GM21515 (cell line): ENCODE data around the gene OR4F15.
"Not testable (repeated sequence)": the region's sequence is repeated elsewhere in the genome, so short reads cannot be mapped to it uniquely, and the experiment has no call there.

Experiments used
- ATAC-seq: cut with Tn5 transposase; IDR thresholded peaks from one replicate; pipeline ENCODE4 v1.9.1; 2021; ENCODE audit not compliant: unreplicated experiment

OR4F15 gene

DNA sequence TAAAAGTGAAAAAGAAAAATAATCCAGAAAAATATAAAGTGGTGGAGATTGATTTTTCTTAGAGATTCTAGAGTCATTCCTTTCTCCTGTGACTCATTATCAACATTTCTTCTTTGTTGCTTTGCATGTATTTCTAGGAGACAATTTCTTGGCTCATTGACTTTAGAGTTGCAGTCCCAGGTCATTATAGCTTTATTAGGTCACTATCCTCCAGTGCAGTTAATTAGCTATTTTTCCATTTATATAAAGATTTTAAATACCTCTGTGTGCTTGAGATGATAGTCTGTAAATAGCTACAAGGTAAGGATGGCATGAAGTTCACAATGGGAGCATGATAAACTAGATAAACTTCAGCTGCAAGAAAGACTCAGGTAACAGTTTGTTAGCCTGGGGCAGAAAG is at the start of gene OR4F15:
OR4F15 (plus strand) TSS at position 301 of the 400 bp plus-strand sequence. CDS start 5,985 bp downstream, outside the sequence.
- ATAC-seq: no peak

DNA sequence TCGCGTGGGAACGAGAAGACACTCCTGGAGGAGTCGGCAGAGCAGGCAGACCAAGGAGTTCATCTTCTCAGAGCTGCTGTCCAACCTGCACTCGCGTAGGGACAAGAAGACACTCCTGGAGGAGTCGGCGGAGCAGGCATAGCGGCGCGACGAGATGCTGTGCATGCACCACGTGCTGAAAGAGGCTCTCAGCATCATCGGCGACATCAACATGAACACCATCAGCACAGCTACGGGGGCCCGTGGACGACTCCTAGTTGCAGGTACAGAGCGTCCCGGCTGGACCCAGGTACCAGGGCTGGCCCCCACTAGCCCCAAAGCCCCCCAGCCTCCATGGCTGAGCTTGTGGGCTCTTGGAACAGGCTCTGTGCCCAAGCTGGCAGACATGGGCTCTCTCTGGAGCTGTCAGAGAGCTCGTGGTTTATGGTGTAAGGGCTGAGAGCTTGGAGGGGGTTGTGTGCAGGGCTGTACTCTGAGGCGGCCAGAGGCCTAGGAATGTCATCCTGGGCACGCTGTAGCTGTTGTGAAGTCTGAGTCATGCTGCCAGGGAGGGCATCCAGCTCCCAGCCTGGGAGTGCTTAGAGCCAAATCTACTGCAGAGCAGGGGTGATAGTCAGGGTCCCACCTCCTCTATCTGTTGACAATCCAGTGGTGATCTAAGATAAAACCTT is 47.2 kb upstream of the OR4F15 start:
- ATAC-seq: not testable (repeated sequence)

DNA sequence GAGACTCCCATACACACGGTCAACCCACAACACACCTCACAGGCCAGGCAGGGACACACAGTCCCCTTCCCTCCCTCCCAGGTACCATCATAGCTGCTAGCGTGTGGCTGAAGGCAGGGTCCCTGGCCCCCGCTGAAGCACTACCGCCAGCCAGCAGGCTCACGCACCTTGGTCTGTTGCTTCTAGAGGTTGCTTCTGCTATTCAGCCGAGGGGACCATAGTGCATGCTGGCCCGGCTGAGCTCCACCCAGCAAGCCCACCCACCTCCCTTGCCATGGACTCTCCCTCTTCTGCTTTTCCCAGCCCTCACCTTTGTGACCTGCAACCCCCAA is 46.7 kb upstream of the OR4F15 start:
- ATAC-seq: not testable (repeated sequence)

- no peak for ATAC-seq
Observed at GRCh38 chr15:101765772-101766456, 46.1 kb upstream of the OR4F15 start.

- not testable (repeated sequence) for ATAC-seq
Observed at GRCh38 chr15:101767083-101767640, 44.8 kb upstream of the OR4F15 start.

DNA sequence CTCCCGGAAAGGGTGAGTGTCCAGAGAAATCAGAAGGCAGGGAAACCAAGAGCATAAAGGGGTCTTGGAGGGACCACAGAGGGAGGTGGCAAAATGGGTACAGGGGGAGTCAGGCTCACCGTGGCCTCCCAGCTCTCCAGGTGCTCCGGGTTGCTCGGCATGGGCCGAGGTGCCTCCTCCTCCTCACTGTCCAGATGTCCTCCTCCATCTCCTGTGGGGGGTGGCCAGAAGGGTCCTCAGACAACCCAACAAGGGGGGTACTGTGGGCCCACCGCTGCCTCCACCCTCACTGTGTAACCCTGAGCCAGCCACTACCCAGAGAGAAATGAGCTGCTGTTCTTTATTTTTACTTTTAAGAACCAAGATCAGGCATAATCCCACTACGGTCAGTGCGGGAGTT is 39.1 kb upstream of the OR4F15 start:
- ATAC-seq: no peak

DNA sequence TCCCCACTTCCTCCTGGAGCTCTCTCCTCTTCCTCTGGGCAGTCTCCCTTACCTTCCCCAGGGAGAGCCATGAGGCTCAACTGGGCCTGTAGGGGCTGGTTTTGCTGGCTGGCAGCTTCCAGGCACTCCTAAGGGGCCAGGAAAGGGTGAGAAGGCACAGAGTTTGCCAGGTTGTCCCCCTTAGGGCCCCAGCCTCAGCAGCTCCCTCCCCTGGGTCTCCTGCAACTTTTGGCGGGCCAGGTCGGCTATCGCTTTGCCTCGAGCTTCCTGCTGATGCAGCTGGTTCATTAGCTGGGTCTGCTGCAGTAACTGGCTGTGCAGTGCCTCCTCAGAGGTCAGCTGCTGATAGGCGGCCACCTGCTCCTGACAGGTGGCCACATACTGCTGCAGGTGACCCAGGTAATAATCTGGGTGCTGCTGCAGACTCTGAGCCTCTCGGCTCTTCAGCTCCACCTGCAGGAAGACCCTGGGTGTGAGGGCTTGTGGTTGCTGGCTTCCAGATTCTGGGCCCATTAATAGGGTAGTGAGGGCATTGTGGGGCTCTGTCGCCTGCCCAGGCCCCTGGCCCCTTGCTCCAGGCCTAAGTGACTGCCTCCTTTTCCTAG is 38.4 kb upstream of the OR4F15 start:
- no peak for ATAC-seq

DNA sequence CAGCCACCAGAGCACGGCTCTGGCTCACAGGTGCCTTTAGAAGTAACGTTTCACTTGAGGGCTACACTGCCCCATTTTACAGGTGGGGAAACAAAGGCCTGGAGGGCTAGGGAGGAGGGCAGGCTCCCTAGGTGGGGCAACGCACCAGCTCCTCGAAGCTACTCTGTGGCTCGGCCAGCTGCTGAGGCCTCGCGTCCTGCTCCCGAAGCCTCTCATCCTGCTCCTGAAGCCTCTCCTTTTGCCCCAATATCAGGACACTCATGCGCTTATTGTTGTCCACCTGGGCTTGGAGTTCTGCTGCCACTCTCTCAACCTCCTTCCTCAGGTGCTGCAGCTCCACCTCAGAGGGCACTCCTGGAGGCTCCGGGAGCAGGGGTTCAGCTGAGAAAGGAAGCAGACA is 36.9 kb upstream of the OR4F15 start:
- no peak for ATAC-seq

DNA sequence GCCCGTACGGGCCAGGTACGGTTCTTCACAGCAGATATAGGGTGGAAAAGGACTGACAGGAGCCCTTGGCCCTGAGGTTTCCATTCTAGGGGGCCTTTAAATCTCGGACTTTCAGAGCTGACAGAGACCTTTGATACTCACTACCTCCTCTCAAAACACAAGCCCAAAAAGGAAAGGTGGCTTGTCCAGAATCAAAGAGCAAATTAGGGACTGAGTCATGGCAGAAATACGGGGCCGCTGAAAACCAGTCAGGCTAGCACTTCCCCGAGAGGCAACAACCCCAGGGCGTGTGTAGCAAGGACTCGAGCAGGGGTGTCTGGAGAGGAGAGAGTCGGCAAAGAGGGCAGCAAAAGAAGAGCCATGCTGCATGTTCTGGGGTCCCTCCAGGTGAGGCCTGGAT is 33.4 kb upstream of the OR4F15 start:
- ATAC-seq: not testable (repeated sequence)

GRCh38 chr15:101780225-101780624 is 31.8 kb upstream of the OR4F15 start:
- ATAC-seq: not testable (repeated sequence)

GRCh38 chr15:101781928-101782327 is 30.1 kb upstream of the OR4F15 start:
- ATAC-seq: no peak

GRCh38 chr15:101784644-101785043 is 27.4 kb upstream of the OR4F15 start:
- no peak for ATAC-seq

DNA sequence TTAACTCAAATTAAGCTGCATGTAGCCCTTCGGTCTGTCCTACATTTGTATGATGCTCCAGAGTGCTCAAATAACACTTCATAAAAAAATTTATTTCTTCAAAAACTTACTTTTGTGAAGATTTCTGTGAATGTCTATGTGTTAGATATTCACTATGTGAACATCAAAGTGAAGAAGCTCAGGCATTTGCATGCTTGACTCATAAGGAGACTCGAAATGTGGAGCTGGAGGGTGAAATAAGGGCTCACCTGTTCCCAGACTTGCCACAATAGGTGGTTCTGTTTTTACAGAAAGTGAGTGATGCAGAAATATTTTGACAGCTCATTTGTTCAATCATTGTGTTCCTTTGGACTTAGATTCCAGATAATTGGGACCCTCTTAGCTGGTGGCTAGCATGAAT is 25.6 kb upstream of the OR4F15 start:
- not testable (repeated sequence) for ATAC-seq

- not testable (repeated sequence) for ATAC-seq
Observed at GRCh38 chr15:101788001-101788400, 24.0 kb upstream of the OR4F15 start.

GRCh38 chr15:101788503-101789269 is 23.3 kb upstream of the OR4F15 start:
- not testable (repeated sequence) for ATAC-seq

- ATAC-seq: not testable (repeated sequence)
Observed at GRCh38 chr15:101790748-101791147, 21.3 kb upstream of the OR4F15 start.

GRCh38 chr15:101793981-101794380 is 18.0 kb upstream of the OR4F15 start:
- not testable (repeated sequence) for ATAC-seq

DNA sequence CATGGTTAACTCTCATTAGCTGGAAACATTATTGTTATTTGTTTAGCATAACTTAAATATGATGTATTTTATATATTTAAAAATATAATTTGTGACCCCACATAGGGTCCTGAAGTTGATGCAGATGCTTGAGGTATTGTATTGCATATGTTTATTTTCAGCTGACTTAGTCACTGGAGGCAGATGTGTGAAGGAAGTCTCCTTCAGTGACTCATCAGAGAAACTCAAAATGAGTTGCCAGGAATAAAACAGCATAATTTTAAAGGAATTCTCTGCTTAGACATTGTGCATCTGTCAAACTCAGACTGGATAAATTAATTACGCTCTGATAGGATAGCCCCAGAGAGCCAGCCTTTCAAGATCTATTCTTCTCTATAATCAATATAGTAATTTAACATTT is 16.5 kb upstream of the OR4F15 start:
- no peak for ATAC-seq

- ATAC-seq: no peak
Observed at GRCh38 chr15:101799665-101800064, 12.3 kb upstream of the OR4F15 start.

GRCh38 chr15:101801048-101801447 is 11.0 kb upstream of the OR4F15 start:
- ATAC-seq: no peak

GRCh38 chr15:101803209-101803608 is 8.8 kb upstream of the OR4F15 start, which contains the start of gene OR4F6:
TSS of gene OR4F6 (plus strand) at chr15:101803509. CDS start at chr15:101805720, 2,211 bp downstream.
- ATAC-seq: no peak
